ENCODE results near the gene HPN.

HPN gene

DNA sequence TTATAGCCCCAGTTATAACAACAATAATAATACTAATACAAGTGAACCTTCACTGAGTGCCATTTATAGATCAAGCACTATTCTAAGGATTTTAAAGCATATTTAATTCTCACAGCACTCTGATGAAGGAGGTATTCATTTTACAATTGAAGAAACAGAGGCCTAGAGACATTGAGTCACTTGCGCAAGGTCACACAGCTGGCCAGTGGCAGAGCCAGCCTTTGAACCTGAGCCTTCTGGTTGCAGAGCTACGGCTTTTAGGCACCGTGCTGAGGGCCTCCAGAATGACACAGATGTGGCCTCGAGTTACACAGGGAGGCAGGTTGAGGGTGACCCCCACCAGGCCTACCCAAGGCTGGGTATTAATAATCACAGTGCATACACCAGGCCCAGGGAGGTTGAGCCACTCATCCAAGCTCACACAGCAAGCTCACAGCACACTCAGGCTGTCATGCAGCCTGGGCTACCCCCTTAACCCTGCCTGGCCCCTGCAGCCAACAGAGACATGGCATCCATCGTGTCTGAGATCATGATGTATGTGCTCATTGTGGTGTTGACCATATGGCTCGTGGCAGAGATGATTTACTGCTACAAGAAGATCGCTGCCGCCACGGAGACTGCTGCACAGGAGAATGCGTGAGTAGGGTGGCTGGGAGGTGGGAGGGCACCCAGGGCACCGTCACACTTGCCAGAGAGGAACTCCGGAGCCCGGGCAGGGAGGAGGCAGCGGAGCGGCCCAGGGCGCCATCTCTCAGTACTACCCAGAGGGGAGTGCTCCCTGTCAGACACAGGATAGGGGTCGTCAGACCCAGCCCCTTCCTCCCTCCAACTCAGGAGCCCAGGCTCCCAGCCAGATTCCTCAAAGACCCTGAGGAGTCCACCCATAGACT is 2.7 kb upstream of the HPN start:
- TF ChIP-seq CEBPB (IDR thresholded peaks at IDR 0.05) (0 out of 2 replicates have a peak, but pooled peaks have one; percentile 29), ZBTB7A (IDR thresholded peaks at IDR 0.05; ENCODE audit: low read depth) (no peak)

DNA sequence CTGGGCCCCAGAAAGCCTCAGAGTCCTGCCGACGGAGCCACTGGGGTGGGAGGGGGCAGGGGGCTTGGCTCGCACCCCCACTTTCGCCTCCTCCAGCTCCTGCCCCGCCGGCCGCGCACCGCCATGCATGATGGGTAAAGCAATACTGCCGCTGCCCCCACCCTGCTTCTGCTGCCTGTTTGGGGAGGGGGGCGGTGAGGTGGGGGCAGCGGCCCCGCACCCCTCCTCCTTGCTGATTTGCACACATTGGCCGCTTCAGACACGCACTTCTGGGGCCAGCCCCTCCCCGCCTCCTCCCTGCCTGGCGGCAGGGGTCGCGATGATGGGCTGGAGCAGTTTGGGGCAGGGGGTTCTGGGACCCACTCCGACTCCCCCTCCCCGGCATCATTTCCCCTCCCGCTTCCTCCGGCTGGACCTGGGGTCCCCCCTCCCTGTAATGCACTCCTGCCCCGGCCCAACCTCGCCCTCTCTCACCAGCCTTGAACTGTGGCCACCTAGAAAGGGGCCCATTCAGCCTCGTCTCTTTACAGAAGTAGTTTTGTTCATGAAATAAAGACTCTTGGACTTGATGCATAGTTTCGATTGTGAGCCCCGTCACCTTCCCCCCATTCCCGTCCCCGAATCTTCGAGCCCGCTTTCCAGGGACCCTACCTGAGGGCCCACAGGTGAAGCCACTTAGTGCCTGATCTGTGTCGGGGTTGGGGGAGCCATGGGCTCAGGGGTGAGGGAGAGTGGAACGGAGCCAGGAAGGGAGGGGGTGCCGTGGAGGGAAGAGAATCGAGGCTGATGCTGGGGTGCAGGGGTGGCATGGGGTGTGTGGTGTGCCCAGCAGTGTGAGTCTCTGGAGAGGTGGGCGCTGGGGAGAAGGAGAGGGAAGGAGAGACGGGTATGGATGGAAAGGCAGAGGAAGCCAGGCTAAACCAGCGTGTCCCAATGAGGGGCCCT is 1.4 kb upstream of the HPN start:
- TF ChIP-seq CEBPB (IDR thresholded peaks at IDR 0.05) (no peak), FOXM1 (IDR thresholded peaks at IDR 0.05; ENCODE audit: borderline replicate concordance, low read depth) (no peak), NFIC (IDR thresholded peaks at IDR 0.05) (no peak), TCF12 (IDR thresholded peaks at IDR 0.05; ENCODE audit: low read depth) (no peak), TEAD4 (IDR thresholded peaks at IDR 0.05) (no peak), ZBTB7A (IDR thresholded peaks at IDR 0.05; ENCODE audit: low read depth) (no peak), TAF1 (IDR thresholded peaks at IDR 0.05; ENCODE audit: low read depth) (no peak)
- TF ChIP-seq, protein P1, sequence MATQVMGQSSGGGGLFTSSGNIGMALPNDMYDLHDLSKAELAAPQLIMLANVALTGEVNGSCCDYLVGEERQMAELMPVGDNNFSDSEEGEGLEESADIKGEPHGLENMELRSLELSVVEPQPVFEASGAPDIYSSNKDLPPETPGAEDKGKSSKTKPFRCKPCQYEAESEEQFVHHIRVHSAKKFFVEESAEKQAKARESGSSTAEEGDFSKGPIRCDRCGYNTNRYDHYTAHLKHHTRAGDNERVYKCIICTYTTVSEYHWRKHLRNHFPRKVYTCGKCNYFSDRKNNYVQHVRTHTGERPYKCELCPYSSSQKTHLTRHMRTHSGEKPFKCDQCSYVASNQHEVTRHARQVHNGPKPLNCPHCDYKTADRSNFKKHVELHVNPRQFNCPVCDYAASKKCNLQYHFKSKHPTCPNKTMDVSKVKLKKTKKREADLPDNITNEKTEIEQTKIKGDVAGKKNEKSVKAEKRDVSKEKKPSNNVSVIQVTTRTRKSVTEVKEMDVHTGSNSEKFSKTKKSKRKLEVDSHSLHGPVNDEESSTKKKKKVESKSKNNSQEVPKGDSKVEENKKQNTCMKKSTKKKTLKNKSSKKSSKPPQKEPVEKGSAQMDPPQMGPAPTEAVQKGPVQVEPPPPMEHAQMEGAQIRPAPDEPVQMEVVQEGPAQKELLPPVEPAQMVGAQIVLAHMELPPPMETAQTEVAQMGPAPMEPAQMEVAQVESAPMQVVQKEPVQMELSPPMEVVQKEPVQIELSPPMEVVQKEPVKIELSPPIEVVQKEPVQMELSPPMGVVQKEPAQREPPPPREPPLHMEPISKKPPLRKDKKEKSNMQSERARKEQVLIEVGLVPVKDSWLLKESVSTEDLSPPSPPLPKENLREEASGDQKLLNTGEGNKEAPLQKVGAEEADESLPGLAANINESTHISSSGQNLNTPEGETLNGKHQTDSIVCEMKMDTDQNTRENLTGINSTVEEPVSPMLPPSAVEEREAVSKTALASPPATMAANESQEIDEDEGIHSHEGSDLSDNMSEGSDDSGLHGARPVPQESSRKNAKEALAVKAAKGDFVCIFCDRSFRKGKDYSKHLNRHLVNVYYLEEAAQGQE (IDR thresholded peaks at IDR 0.05; ENCODE audit: low read depth) = no peak
- TF ChIP-seq, protein P2, sequence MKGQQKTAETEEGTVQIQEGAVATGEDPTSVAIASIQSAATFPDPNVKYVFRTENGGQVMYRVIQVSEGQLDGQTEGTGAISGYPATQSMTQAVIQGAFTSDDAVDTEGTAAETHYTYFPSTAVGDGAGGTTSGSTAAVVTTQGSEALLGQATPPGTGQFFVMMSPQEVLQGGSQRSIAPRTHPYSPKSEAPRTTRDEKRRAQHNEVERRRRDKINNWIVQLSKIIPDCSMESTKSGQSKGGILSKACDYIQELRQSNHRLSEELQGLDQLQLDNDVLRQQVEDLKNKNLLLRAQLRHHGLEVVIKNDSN (IDR thresholded peaks at IDR 0.05) = no peak

DNA sequence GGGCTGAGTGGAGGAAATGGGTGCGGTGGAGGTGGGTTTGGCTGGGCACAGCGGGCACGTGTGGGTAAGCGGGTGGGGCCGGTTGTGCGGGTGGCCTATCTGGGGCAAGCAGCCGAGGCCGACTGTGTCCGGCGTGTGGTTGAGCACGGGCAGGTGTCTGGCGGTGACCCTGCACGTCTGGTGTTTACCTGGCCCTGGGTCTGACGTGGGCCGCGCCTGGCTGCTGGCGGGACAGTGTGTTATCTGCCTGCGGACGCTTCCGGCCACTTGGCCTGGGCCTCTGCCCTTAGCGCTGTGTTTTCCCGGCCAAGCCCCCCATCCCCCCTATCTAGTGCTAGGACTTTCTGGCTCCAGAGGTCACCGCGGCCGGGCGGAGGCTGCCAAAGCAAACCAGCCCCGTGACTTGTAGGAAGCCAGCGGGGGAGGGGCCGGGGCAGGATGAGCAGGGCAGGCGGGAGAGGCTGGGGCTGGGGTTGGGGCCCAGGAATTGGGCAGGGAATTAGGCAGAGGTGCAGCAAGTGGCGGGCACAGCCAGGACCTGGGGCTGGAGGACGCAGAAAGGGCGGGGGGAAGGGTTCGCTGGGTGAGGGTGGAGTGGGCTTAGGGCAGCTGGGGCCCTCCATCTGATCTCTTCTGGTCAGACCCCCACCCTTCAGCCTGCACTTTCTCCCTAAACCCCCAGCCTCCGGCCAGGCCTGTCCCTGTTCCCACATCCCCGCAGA is 534 bp upstream of the HPN start:
- TF ChIP-seq NFIC (IDR thresholded peaks at IDR 0.05) (no peak), CEBPB (IDR thresholded peaks at IDR 0.05) (no peak), ZBTB7A (IDR thresholded peaks at IDR 0.05; ENCODE audit: low read depth) (no peak), YY1 (IDR thresholded peaks at IDR 0.05; ENCODE audit: low read depth) (no peak), TAF1 (IDR thresholded peaks at IDR 0.05; ENCODE audit: low read depth) (no peak), TEAD4 (IDR thresholded peaks at IDR 0.05) (no peak), EGR1 (IDR thresholded peaks at IDR 0.05) (no peak), FOXM1 (IDR thresholded peaks at IDR 0.05; ENCODE audit: borderline replicate concordance, low read depth) (no peak), CREB1 (IDR thresholded peaks at IDR 0.05; ENCODE audit: low read depth) (no peak), RAD21 (IDR thresholded peaks at IDR 0.05; ENCODE audit: low read depth) (no peak), EP300 (IDR thresholded peaks at IDR 0.05; ENCODE audit: borderline replicate concordance) (no peak), TCF12 (IDR thresholded peaks at IDR 0.05; ENCODE audit: low read depth) (no peak)
- TF ChIP-seq, protein P2 (IDR thresholded peaks at IDR 0.05) = no peak
- TF ChIP-seq, protein P1 (IDR thresholded peaks at IDR 0.05; ENCODE audit: low read depth) = no peak
- TF ChIP-seq, protein P3, sequence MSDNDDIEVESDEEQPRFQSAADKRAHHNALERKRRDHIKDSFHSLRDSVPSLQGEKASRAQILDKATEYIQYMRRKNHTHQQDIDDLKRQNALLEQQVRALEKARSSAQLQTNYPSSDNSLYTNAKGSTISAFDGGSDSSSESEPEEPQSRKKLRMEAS (IDR thresholded peaks at IDR 0.05) = no peak

DNA sequence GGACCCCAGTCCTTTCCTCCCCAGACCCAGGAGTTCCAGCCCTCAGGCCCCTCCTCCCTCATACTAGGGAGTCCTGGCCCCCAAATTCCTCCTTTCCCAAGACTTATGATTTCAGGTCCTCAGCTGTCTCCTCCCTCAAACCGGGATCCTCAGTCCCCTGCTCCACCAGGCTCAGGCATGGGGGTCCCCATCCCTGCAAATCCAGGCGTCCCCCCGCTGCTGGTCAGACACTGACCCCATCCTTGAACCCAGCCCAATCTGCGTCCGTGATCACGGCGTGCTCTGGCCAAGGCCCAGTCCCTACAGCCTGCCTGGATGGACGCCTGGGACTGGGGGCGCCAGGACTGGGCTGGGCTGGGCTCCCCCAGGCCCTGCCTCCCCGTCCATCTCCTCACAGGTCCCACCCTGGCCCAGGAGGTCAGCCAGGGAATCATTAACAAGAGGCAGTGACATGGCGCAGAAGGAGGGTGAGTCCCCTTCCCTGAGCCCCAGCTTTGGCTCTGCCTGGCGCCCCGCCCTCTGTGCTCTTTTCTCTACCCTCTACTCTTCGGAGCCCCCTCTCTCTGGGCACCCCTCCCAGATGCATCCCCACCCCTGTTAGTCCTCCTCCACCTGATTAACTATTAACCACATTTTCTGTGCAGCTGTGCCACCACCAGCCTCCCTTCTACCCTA is 672 bp downstream of the HPN start:
- TF ChIP-seq TAF1 (IDR thresholded peaks at IDR 0.05; ENCODE audit: low read depth) (no peak), ZBTB7A (IDR thresholded peaks at IDR 0.05; ENCODE audit: low read depth) (no peak), EGR1 (IDR thresholded peaks at IDR 0.05) (no peak), NFIC (IDR thresholded peaks at IDR 0.05) (no peak), TEAD4 (IDR thresholded peaks at IDR 0.05) (no peak), YY1 (IDR thresholded peaks at IDR 0.05; ENCODE audit: low read depth) (no peak), RAD21 (IDR thresholded peaks at IDR 0.05; ENCODE audit: low read depth) (no peak), EP300 (IDR thresholded peaks at IDR 0.05; ENCODE audit: borderline replicate concordance) (no peak)
- TF ChIP-seq, protein P3 (IDR thresholded peaks at IDR 0.05) = no peak
- TF ChIP-seq, protein P2 (IDR thresholded peaks at IDR 0.05) = no peak
- TF ChIP-seq, protein P1 (IDR thresholded peaks at IDR 0.05; ENCODE audit: low read depth) = no peak

Data from Ishikawa (cell line).